ENCODE measurements around the gene LTBP1.

- no peak for TF ChIP-seq ATF3 (IDR thresholded peaks at IDR 0.05)
- no peak for TF ChIP-seq CTCF (IDR thresholded peaks at IDR 0.05; ENCODE audit: low read depth, low read length, missing input control)
Measured at GRCh38 chr2:33335516-33335915, 388.8 kb downstream of the LTBP1 start.

Data from liver (tissue), 3 donors.